OCI-LY1 (cell line): ENCODE data around the gene RUNX3.

Source experiments
- CTCF ChIP-seq: fragments of 200-600 bp; sonication (generic), shearing (Covaris generic); IDR thresholded peaks from 2 replicates; pipeline ENCODE4 v1.5.1; 2017; ENCODE audit warnings: mild to moderate bottlenecking, antibody characterized with exemption, low read length, moderate library complexity, mixed read lengths
- EZH2 ChIP-seq: fragments of 200-600 bp; sonication (generic), shearing (Covaris generic); IDR thresholded peaks from 2 replicates; pipeline ENCODE4 v1.8.0; 2017; ENCODE audit warnings: borderline replicate concordance, mixed run types, mild to moderate bottlenecking, antibody characterized with exemption, low read length, moderate library complexity, mixed read lengths

- TF ChIP-seq CTCF: no peak
- no peak for TF ChIP-seq EZH2
These were observed 23.9 kb downstream of the RUNX3 start for GRCh38 chr1:24905979-24906720.
